Osteoblast (primary cell): ENCODE results near the gene ILKAP. TPM values are rescaled to one million over a fixed set of nuclear protein-coding genes. Genes with fewer than 3 reads are reported as not detected.

Experiments used
- DNase-seq: peaks from one replicate; pipeline ENCODE4 v3.0.0; 2011; ENCODE audit warnings: low spot score, mixed read lengths; ENCODE audit not compliant: insufficient read length; ENCODE audit errors: missing footprints
- H2AFZ ChIP-seq: 2 replicates; pipeline ENCODE4 v1.6.0; 2011; ENCODE audit warnings: mild to moderate bottlenecking, low read length
- H3K27ac ChIP-seq: 2 replicates; pipeline ENCODE4 v1.5.1; 2011; ENCODE audit warnings: mild to moderate bottlenecking, low read depth, low read length, moderate library complexity
- H3K27me3 ChIP-seq: 2 replicates; pipeline ENCODE4 v1.6.0; 2012; ENCODE audit warnings: mild to moderate bottlenecking, control low read depth, inconsistent platforms, low read length, moderate library complexity; ENCODE audit not compliant: insufficient read depth
- H3K36me3 ChIP-seq: 2 replicates; pipeline ENCODE4 v1.5.1; 2011; ENCODE audit warnings: mild to moderate bottlenecking, low read length, control low read depth, moderate library complexity; ENCODE audit not compliant: insufficient read depth
- H3K4me1 ChIP-seq: 2 replicates; pipeline ENCODE4 v1.5.1; 2011; ENCODE audit warnings: mild to moderate bottlenecking, low read length, control low read depth, moderate library complexity; ENCODE audit not compliant: insufficient read depth
- H3K4me2 ChIP-seq: 2 replicates; pipeline ENCODE4 v1.6.0; 2011; ENCODE audit warnings: mild to moderate bottlenecking, low read length; ENCODE audit not compliant: insufficient read depth
- H3K4me3 ChIP-seq: fragments of 200-600 bp; sonication (generic); 3 replicates; pipeline ENCODE4 v1.5.1; 2012; ENCODE audit warnings: mild to moderate bottlenecking, low read length, inconsistent platforms; ENCODE audit not compliant: insufficient read depth
- H3K79me2 ChIP-seq: 2 replicates; pipeline ENCODE4 v1.6.0; 2012; ENCODE audit warnings: mild to moderate bottlenecking, low read length, control low read depth, inconsistent platforms; ENCODE audit not compliant: insufficient read depth
- H3K9me3 ChIP-seq: 2 replicates; pipeline ENCODE4 v1.5.1; 2011; ENCODE audit warnings: low read depth, low read length, control low read depth
- H4K20me1 ChIP-seq: 2 replicates; pipeline ENCODE4 v1.6.0; 2012; ENCODE audit warnings: mild to moderate bottlenecking, low read length, control low read depth; ENCODE audit not compliant: insufficient read depth
- CTCF ChIP-seq: IDR thresholded peaks from 2 replicates; pipeline ENCODE4 v1.5.1; 2011; ENCODE audit warnings: mild to moderate bottlenecking, low read depth, low read length, moderate library complexity; ENCODE audit errors: extremely low read depth
- total RNA-seq: library from RNA; depleted of rRNA; stranded (reverse); fragments of >200 nt; gene quantifications from 2 replicates; pipeline ENCODE4 v1.2.3, GENCODE V29; 2012

The ILKAP gene
- total RNA-seq, 1 donor, result 24.2 TPM

GRCh38 chr2:238155051-238155760 lies 48.3 kb downstream of the ILKAP start:
- Histone ChIP-seq H3K27ac (peak overlapping the region; percentile 58), H3K4me3 (no peak overlapping the region), H3K4me2 (no peak overlapping the region), H3K27me3 (no peaks in the 10 kb centered on the region), H4K20me1 (no peaks in the 10 kb centered on the region), H3K79me2 (no peaks in the 10 kb centered on the region), H3K36me3 (no peaks in the 10 kb centered on the region), H3K9me3 (no peaks in the 10 kb centered on the region), H3K4me1 (no peaks in the 10 kb centered on the region), H2AFZ (peak overlapping the region; percentile 54)
- peak; percentile 99 for DNase-seq
- TF ChIP-seq CTCF, result no peak

- no peaks in the 10 kb centered on the region for H3K4me1 ChIP-seq
- no peaks in the 10 kb centered on the region for H3K9me3 ChIP-seq
- no peaks in the 10 kb centered on the region for H4K20me1 ChIP-seq
- no peak for TF ChIP-seq CTCF
- no peaks in the 10 kb centered on the region for H3K36me3 ChIP-seq
- H3K27me3 ChIP-seq, result no peaks in the 10 kb centered on the region
- H3K4me2 ChIP-seq, result no peak overlapping the region
- H2AFZ ChIP-seq, result no peak overlapping the region
- no peaks in the 10 kb centered on the region for H3K79me2 ChIP-seq
- no peak overlapping the region for H3K27ac ChIP-seq
- DNase-seq, result peak; percentile 61
- no peak overlapping the region for H3K4me3 ChIP-seq
Measured at GRCh38 chr2:238154570-238154969, 48.9 kb downstream of the ILKAP start.

GRCh38 chr2:238152771-238153688 lies 50.5 kb downstream of the ILKAP start:
- Histone ChIP-seq H3K27ac (no peak overlapping the region), H4K20me1 (no peaks in the 10 kb centered on the region)

More at GRCh38 chr2:238152771-238153688, 50.5 kb downstream of the ILKAP start:
- Histone ChIP-seq H2AFZ (no peak overlapping the region), H3K4me2 (no peak overlapping the region), H3K79me2 (no peaks in the 10 kb centered on the region), H3K4me1 (no peaks in the 10 kb centered on the region), H3K36me3 (no peaks in the 10 kb centered on the region), H3K9me3 (no peaks in the 10 kb centered on the region), H3K27me3 (no peaks in the 10 kb centered on the region), H3K4me3 (no peak overlapping the region)
- DNase-seq, result peak; percentile 83
- TF ChIP-seq CTCF, result peak; percentile 15
